ENCODE data around the gene IL27RA. TPM values are rescaled to one million over a fixed set of nuclear protein-coding genes. Genes with fewer than 3 reads are reported as not detected.
A peak's percentile ranks its signal among the peaks of the same experiment; 100 is the strongest.
"Not testable (repeated sequence)": the region's sequence is repeated elsewhere in the genome, so short reads cannot be mapped to it uniquely, and the experiment has no call there.

IL27RA gene
- polyA plus RNA-seq, 2 of the 4 experiments (the other 2 are of a cell fraction) = 3.0 to 4.5 TPM

- H3K27ac ChIP-seq = no peak overlapping the region
- TF ChIP-seq POLR2A (IDR thresholded peaks at IDR 0.05; ENCODE audit: low read length) (no peak), HEYL (CRISPR knock-in tag; IDR thresholded peaks at IDR 0.05) (no peak)
- peaks cover 5% of the 10 kb centered on the region; the same call in 1 of the 3 replicates for H3K4me1 ChIP-seq
- ChIA-PET CTCF (interaction anchor here (1.1 to 1.7 kb wide), 2 partner anchors 23 to 65 kb away, joined by 4 to 6 read pairs; no protein-coding TSS in a partner anchor), POLR2A (no interaction called here)
- no peak overlapping the region for H3K4me2 ChIP-seq
- ATAC-seq = no peak
- no peak overlapping the region for H3K4me3 ChIP-seq
- no peak for DNase-seq (ENCODE audit: low read depth in 1 of 2, low spot score in 1 of 2)
- no peak for FAIRE-seq
- WGBS (ENCODE audit: missing lambda C conversion rate) = 75% methylated on average over 6 of the region's 6 CpGs
- H3K9me3 ChIP-seq = no peaks in the 10 kb centered on the region
These were observed 12.5 kb upstream of the IL27RA start for GRCh38 chr19:14019100-14019499.

- H3K4me2 ChIP-seq; FAIRE-seq; H3K27ac ChIP-seq; H3K9me3 ChIP-seq; H3K4me3 ChIP-seq; POLR2A ChIA-PET; H3K4me1 ChIP-seq; ATAC-seq; DNase-seq (ENCODE audit: low read depth in 1 of 2, low spot score in 1 of 2): not testable (repeated sequence)
- WGBS (ENCODE audit: missing lambda C conversion rate) = 87% methylated on average over 3 of the region's 3 CpGs
- CTCF ChIA-PET = interaction anchor here (1.1 to 1.7 kb wide), 2 partner anchors 23 to 65 kb away, joined by 4 to 6 read pairs; no protein-coding TSS in a partner anchor
These were observed 11.8 kb upstream of the IL27RA start for GRCh38 chr19:14019739-14020138.

- H3K4me3 ChIP-seq = no peak overlapping the region
- ATAC-seq = no peak
- POLR2A ChIA-PET = no interaction called here
- no peak for FAIRE-seq
- TF ChIP-seq CBX8 (IDR thresholded peaks at IDR 0.05) = no peak
- TF ChIP-seq KDM5A (IDR thresholded peaks at IDR 0.05) = no peak
- 85% methylated on average over 5 of the region's 5 CpGs for WGBS (ENCODE audit: missing lambda C conversion rate)
- DNase-seq (ENCODE audit: low read depth in 1 of 2, low spot score in 1 of 2) = no peak
- H3K27ac ChIP-seq = no peak overlapping the region
- H3K9me3 ChIP-seq = no peaks in the 10 kb centered on the region
- no peak overlapping the region for H3K4me2 ChIP-seq
- CTCF ChIA-PET = interaction anchor here (0.6 to 4.3 kb wide), 4 partner anchors 10 to 135 kb away, joined by 4 to 13 read pairs (median 10); partner anchors contain the start of genes IL27RA and MISP3
- H3K4me1 ChIP-seq = peaks cover 5% of the 10 kb centered on the region; the same call in 1 of the 3 replicates
These were observed 10.1 kb upstream of the IL27RA start for GRCh38 chr19:14021474-14021873.

GRCh38 chr19:14022469-14022868, 9.1 kb upstream of the IL27RA start:
- TF ChIP-seq MAX (IDR thresholded peaks at IDR 0.05) = no peak
- no peak for TF ChIP-seq SREBF2 (IDR thresholded peaks at IDR 0.05)
- no peak for TF ChIP-seq POLR2AphosphoS2 (conservative IDR thresholded peaks at IDR 0.05; ENCODE audit: low read length)
- Histone ChIP-seq H3K4me2 (no peak overlapping the region), H3K9me3 (no peaks in the 10 kb centered on the region), H3K4me1 (peaks cover 5% of the 10 kb centered on the region; the same call in 1 of the 3 replicates), H3K27ac (no peak overlapping the region), H3K4me3 (no peak overlapping the region)
- WGBS (ENCODE audit: missing lambda C conversion rate) = 77% methylated on average over 4 of the region's 4 CpGs
- POLR2A ChIA-PET = no interaction called here
- CTCF ChIA-PET = interaction anchor here (1.0 to 4.3 kb wide), 5 partner anchors 9 to 49 kb away, joined by 3 to 13 read pairs (median 7); partner anchors contain the start of genes IL27RA and MISP3
- no peak for FAIRE-seq
- DNase-seq (ENCODE audit: low read depth in 1 of 2, low spot score in 1 of 2) = no peak
- no peak for ATAC-seq

- DNase-seq (ENCODE audit: low read depth in 1 of 2, low spot score in 1 of 2) (peak; percentile 58 to 71), FAIRE-seq (no peak), ATAC-seq (peak; percentile 92 to 96)
- no peaks in the 10 kb centered on the region for H3K9me3 ChIP-seq
- peaks cover 5% of the 10 kb centered on the region; the same call in 1 of the 3 replicates for H3K4me1 ChIP-seq
- WGBS (ENCODE audit: missing lambda C conversion rate) = 52% methylated on average over 9 of the region's 9 CpGs
- no peak overlapping the region for H3K4me2 ChIP-seq
- ChIA-PET CTCF (interaction anchor here (1.0 to 4.3 kb wide), 6 partner anchors 8 to 49 kb away, joined by 3 to 13 read pairs (median 6); partner anchors contain the start of genes IL27RA and MISP3), POLR2A (interaction anchor here (1.0 kb wide), 1 partner anchor 17 kb away, joined by 4 read pairs; the partner anchor contains the start of gene RFX1)
- peak overlapping the region; percentile 49 to 68; a peak in 4 of 6 replicates for H3K27ac ChIP-seq
- TF ChIP-seq CHD2 (IDR thresholded peaks at IDR 0.05; ENCODE audit: low read length, partially characterized antibody) = no peak
- TF ChIP-seq KDM5A (IDR thresholded peaks at IDR 0.05) = no peak
- peak; percentile 17; the same call in 2 of the 3 replicates for TF ChIP-seq CTCF (IDR thresholded peaks at IDR 0.05)
- TF ChIP-seq RFX5 (IDR thresholded peaks at IDR 0.05) = no peak
- no peak for TF ChIP-seq BCL3 (IDR thresholded peaks at IDR 0.05)
- TF ChIP-seq ZFP36 (IDR thresholded peaks at IDR 0.05; ENCODE audit: borderline replicate concordance, partially characterized antibody) = peak; percentile 18
- no peak for TF ChIP-seq SMC3 (IDR thresholded peaks at IDR 0.05)
- TF ChIP-seq RNF2 (IDR thresholded peaks at IDR 0.05; ENCODE audit: borderline replicate concordance, low read depth) = no peak
- no peak for TF ChIP-seq RCOR1 (IDR thresholded peaks at IDR 0.05; ENCODE audit: low read depth, low read length)
- peak; percentile 60; the same call in 1 of the 2 replicates for TF ChIP-seq ESRRA (IDR thresholded peaks at IDR 0.05; ENCODE audit: borderline replicate concordance, low read length)
- no peak for TF ChIP-seq E2F6 (IDR thresholded peaks at IDR 0.05; ENCODE audit: borderline replicate concordance, low read depth)
- no peak for TF ChIP-seq ELK1 (IDR thresholded peaks at IDR 0.05; ENCODE audit: low read depth, low read length)
- TF ChIP-seq HDAC2 (IDR thresholded peaks at IDR 0.05) = no peak
- H3K4me3 ChIP-seq = no peak overlapping the region
These were observed 7.9 kb upstream of the IL27RA start for GRCh38 chr19:14023404-14024235.

Data from A549 (cell line).